Fibroblast of pulmonary artery (primary cell): Measurements from ENCODE around the gene TMEM233.

Experiments
- DNase-seq: peaks from one replicate; pipeline ENCODE4 v3.0.0-alpha.2; 2010; ENCODE audit warnings: low read depth
- H3K4me3 ChIP-seq: replicated peaks from 2 replicates; pipeline ENCODE4 v1.5.1; 2011; ENCODE audit warnings: low read depth, mild to moderate bottlenecking, control low read depth, low read length, moderate library complexity
- TF ChIP-seq, protein P1 (sequence below): IDR thresholded peaks from 2 replicates; pipeline ENCODE4 v1.5.1; 2011; ENCODE audit warnings: mild to moderate bottlenecking, control low read depth, low read length, inconsistent platforms; ENCODE audit errors: missing control alignments

TMEM233 gene

DNA sequence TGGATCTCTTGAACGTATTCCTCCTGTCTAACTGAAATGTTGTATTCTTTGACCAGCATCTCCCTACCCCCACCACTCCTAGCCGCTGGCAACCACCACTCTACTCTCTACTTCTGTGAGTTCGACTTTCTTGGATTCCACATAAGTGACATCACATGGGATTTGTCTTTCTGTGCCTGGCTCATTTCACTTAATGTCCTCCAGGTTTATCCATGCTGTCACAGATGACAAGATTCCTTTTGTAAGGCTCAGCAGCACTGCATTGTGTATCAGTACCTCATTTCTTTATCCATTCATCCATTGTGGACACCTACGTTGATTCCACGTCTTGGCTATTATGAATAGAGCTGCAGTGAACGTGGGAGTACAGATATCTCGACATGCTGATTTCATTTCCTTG lies 84.9 kb downstream of the TMEM233 start:
- TF ChIP-seq, protein P1, sequence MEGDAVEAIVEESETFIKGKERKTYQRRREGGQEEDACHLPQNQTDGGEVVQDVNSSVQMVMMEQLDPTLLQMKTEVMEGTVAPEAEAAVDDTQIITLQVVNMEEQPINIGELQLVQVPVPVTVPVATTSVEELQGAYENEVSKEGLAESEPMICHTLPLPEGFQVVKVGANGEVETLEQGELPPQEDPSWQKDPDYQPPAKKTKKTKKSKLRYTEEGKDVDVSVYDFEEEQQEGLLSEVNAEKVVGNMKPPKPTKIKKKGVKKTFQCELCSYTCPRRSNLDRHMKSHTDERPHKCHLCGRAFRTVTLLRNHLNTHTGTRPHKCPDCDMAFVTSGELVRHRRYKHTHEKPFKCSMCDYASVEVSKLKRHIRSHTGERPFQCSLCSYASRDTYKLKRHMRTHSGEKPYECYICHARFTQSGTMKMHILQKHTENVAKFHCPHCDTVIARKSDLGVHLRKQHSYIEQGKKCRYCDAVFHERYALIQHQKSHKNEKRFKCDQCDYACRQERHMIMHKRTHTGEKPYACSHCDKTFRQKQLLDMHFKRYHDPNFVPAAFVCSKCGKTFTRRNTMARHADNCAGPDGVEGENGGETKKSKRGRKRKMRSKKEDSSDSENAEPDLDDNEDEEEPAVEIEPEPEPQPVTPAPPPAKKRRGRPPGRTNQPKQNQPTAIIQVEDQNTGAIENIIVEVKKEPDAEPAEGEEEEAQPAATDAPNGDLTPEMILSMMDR = no peak
- no peak overlapping the region for H3K4me3 ChIP-seq
- peak; percentile 57 for DNase-seq

DNA sequence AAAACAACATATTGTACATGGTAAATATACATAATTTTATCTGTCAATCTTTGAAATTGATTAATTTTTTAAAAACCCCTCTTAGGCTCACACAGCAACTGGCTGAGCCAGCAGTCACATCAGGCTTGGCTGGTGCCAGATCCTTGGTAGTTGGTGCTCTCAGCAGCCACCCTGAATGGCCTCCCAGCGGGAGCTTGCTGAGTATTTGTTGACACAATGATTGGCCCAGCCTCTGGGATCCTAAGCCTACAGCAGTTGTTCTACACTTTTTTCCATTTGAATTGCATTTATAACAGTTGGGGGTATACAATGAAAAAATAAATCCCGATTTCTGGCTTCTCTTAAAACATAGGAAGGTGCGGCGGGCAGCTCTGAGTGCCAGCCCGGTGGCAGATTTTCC lies 85.5 kb downstream of the TMEM233 start:
- DNase-seq = no peak
- TF ChIP-seq, protein P1 = no peak

DNA sequence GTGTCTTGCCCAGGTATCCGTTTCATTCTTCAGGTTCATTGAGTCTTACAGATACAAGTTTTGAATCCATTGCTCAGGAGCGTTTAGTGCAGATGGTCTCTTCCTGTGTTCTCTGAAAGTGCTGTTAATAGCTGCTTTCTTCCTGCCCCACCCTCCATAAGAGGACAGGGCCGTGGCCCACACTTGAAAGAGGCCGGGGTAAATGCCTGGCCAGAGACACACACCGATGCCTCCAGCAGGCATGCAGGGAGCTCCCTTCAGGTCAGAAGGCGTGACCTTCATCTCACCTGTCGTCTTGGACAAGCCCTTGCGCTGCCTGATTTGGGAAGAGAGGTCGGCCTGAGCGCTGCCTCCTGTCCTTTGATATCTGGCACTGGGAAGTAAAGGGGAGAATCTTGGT lies 85.9 kb downstream of the TMEM233 start:
- H3K4me3 ChIP-seq = no peak overlapping the region
- TF ChIP-seq, protein P1 = no peak
- no peak for DNase-seq

More for the DNA sequence above, 85.5 kb downstream of the TMEM233 start:
- H3K4me3 ChIP-seq = no peak overlapping the region

DNA sequence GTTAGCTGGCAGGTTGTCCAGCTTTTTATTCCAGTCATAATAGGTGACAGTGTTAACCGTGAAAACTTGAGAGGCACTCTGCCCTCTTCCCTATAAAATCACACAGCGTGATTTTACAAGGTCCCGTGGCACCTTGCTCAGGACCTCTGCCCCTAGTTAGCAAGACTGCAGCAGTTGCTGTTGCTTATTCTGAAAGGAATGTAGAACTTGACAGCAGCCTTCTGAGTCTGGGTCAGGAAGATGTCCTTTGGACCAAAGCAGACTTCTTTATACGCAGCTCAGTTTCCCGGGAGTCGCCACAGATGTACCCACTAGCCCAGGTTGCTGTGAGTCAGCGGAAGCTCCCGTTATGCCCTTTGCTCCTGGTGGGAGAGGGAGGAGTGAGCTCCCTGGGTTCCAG lies 87.5 kb downstream of the TMEM233 start:
- TF ChIP-seq, protein P1 = no peak
- no peak for DNase-seq

DNA sequence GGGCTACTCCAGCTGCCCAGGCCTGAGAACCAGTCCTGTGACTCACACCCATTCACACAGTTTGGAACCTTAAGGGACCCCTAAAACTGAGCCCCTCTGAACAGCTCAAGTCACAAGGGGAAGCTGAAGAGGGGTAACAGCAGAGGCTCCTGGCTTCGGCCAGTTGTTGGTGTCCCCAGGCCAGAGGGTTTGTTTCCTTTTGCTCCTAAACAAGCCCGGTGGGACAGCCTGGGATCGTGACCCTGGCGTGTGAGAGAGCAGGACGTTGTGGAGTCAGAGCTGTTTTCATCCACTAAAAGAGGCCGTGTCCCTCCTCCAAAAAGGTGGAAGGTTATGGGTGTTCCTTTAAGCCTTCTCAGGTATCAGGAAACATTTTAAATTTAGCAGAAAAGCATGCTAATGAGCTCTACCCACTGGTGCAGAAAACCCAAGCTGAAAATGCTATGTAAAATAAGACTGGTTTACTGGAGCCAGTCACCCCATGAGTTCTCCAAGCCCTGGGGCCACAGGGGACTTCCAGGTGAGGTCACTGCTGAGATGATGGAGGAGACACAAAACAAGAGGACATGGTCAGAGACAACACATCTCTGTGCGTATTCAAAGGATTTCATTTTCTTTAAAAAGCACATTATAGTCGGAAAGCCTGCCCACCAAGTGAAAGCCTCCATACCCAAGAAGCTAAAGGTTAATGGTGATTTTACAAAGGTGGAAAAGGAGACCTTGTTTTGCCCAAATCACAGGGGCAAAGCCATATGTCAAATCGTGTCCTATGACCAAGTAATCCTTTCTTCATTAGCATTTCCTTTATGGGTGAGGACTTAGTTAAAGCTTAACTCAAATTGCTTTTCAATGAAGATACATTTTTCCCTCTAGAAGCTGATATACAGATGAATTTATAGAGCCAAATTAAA lies 88.4 kb downstream of the TMEM233 start:
- no peak for DNase-seq
- TF ChIP-seq, protein P1 = no peak
- no peak overlapping the region for H3K4me3 ChIP-seq

More for the DNA sequence above, 87.5 kb downstream of the TMEM233 start:
- H3K4me3 ChIP-seq = no peak overlapping the region

DNA sequence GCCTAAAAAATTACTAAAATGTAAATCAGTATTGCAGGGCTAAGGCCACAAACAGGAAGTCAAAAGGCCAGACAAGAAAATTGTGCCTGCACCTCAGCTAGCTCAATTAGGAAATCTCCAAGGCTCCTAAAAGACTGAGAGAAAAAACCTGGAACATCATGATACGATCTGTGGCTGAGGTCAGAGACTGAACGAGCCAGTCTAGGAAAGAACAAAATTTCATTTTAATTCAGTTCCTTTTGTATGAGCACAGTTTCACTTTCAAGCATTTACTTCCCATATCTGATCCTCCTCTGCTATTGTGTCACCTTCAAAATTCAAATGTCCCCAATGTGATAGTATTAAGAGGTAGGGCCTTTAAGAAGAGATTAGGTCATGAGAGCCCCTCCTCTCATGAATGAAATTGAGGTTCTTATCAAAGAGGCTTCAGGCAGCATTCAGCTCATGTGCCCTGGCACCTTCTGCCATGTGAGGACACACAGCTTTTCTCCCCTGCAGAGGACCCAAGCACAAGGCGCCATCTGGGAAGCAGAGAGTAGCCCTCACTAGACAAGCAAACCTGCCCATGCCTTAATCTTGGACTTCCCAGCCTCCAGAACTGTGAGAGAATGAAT lies 89.2 kb downstream of the TMEM233 start:
- no peak for DNase-seq
- TF ChIP-seq, protein P1 = no peak
- no peak overlapping the region for H3K4me3 ChIP-seq
